Jurkat, Clone E6-1 (cell line): ENCODE results near the gene FMO2.

ENCODE experiments used
- DNase-seq: peaks from one replicate; pipeline ENCODE4 v3.0.0-alpha.2; 2011; ENCODE audit warnings: low read depth, low spot score
- H3K4me3 ChIP-seq: 2 replicates; pipeline ENCODE4 v1.5.1; 2011; ENCODE audit warnings: mild to moderate bottlenecking, low read length, control low read depth, moderate library complexity

Gene FMO2

GRCh38 chr1:171250263-171250662 is 65.2 kb downstream of the FMO2 start:
- DNase-seq, result no peak
- no peak overlapping the region for H3K4me3 ChIP-seq

- H3K4me3 ChIP-seq, result no peak overlapping the region
- DNase-seq, result no peak
These were observed 66.2 kb downstream of the FMO2 start for GRCh38 chr1:171251042-171251951.

- no peak for DNase-seq
- no peak overlapping the region for H3K4me3 ChIP-seq
These were observed 66.8 kb downstream of the FMO2 start for GRCh38 chr1:171251952-171252300.

- peak; percentile 67 for DNase-seq
These were observed 67.4 kb downstream of the FMO2 start for GRCh38 chr1:171252482-171252881.

GRCh38 chr1:171254859-171255258 is 69.8 kb downstream of the FMO2 start:
- no peak overlapping the region for H3K4me3 ChIP-seq
- DNase-seq, result no peak

More at GRCh38 chr1:171252482-171252881, 67.4 kb downstream of the FMO2 start:
- no peak overlapping the region for H3K4me3 ChIP-seq

- no peak for DNase-seq
- no peak overlapping the region for H3K4me3 ChIP-seq
These were observed 72.0 kb downstream of the FMO2 start for GRCh38 chr1:171256940-171257606.

- DNase-seq, result no peak
- H3K4me3 ChIP-seq, result no peak overlapping the region
These were observed 72.5 kb downstream of the FMO2 start for GRCh38 chr1:171257607-171258076.

GRCh38 chr1:171258429-171258828 is 73.3 kb downstream of the FMO2 start:
- H3K4me3 ChIP-seq, result no peak overlapping the region
- DNase-seq, result no peak

GRCh38 chr1:171258943-171259342 is 73.8 kb downstream of the FMO2 start:
- no peak for DNase-seq
- H3K4me3 ChIP-seq, result no peak overlapping the region
